GM18520 (cell line): Measurements from ENCODE around the gene TRPC4.

Experiments
- ATAC-seq: cut with Tn5 transposase; IDR thresholded peaks from one replicate; pipeline ENCODE4 v1.9.1; 2021; ENCODE audit not compliant: unreplicated experiment

The TRPC4 gene

GRCh38 chr13:37869756-37870488 is at the start of gene TRPC4:
Gene TRPC4, minus strand, starts transcription at chr13:37869772. Its CDS starts 86,439 bp downstream, at chr13:37783333.
- ATAC-seq: no peak

GRCh38 chr13:37918751-37919150 is 49.2 kb upstream of the TRPC4 start:
- no peak for ATAC-seq

GRCh38 chr13:37918116-37918714 is 48.6 kb upstream of the TRPC4 start:
- ATAC-seq: no peak

- ATAC-seq: no peak
Measured at GRCh38 chr13:37914781-37915391, 45.3 kb upstream of the TRPC4 start.

GRCh38 chr13:37910790-37911189 is 41.2 kb upstream of the TRPC4 start:
- no peak for ATAC-seq

GRCh38 chr13:37906880-37907279 is 37.3 kb upstream of the TRPC4 start:
- ATAC-seq: no peak

- no peak for ATAC-seq
Measured at GRCh38 chr13:37905736-37906135, 36.2 kb upstream of the TRPC4 start.

GRCh38 chr13:37899753-37900152 is 30.2 kb upstream of the TRPC4 start:
- no peak for ATAC-seq

GRCh38 chr13:37893321-37893720 is 23.7 kb upstream of the TRPC4 start:
- ATAC-seq: no peak

- no peak for ATAC-seq
Measured at GRCh38 chr13:37889820-37890219, 20.2 kb upstream of the TRPC4 start.

GRCh38 chr13:37889102-37889501 is 19.5 kb upstream of the TRPC4 start:
- ATAC-seq: no peak

- ATAC-seq: no peak
Measured at GRCh38 chr13:37886879-37887278, 17.3 kb upstream of the TRPC4 start.

GRCh38 chr13:37884674-37885073 is 15.1 kb upstream of the TRPC4 start:
- no peak for ATAC-seq

GRCh38 chr13:37884026-37884425 is 14.5 kb upstream of the TRPC4 start:
- no peak for ATAC-seq

- no peak for ATAC-seq
Measured at GRCh38 chr13:37878921-37879320, 9.3 kb upstream of the TRPC4 start.

GRCh38 chr13:37878496-37878895 is 8.9 kb upstream of the TRPC4 start:
- ATAC-seq: no peak

- ATAC-seq: no peak
Measured at GRCh38 chr13:37870895-37871550, 1.5 kb upstream of the TRPC4 start.

- ATAC-seq: no peak
Measured at GRCh38 chr13:37870489-37870845, 895 bp upstream of the TRPC4 start.

- ATAC-seq: no peak
Measured at GRCh38 chr13:37869506-37869755, 141 bp downstream of the TRPC4 start.

- no peak for ATAC-seq
Measured at GRCh38 chr13:37868691-37869505, 674 bp downstream of the TRPC4 start.

- no peak for ATAC-seq
Measured at GRCh38 chr13:37863708-37864107, 5.9 kb downstream of the TRPC4 start.
